RWPE1 (cell line): Measurements from ENCODE around the gene TOPBP1.
"Not testable (repeated sequence)": the region's sequence is repeated elsewhere in the genome, so short reads cannot be mapped to it uniquely, and the experiment has no call there.

Experiments
- CTCF ChIA-PET: fragments of 350-600 bp; sonication (Branson Sonifier 250); formaldehyde crosslinking; extraction: SDS; loops from one replicate; lab custom pipeline; 2021; lab: Yijun Ruan, JAX
- POLR2A ChIA-PET: fragments of 400-600 bp; formaldehyde crosslinking; extraction: SDS; loops from one replicate; lab custom pipeline; 2020; ENCODE audit warnings: antibody characterized with exemption; ENCODE audit not compliant: low non-redundant PET; lab: Yijun Ruan, JAX
- DNase-seq: peaks from one replicate; pipeline ENCODE4 v3.0.0; 2012; ENCODE audit warnings: low spot score
- H3K27ac ChIP-seq: fragments of 450-650 bp; 2 replicates; pipeline ENCODE4 v1.5.1; 2017
- CTCF ChIP-seq: fragments of 450-650 bp; conservative IDR thresholded peaks from 2 replicates; pipeline ENCODE4 v1.5.1; 2017; ENCODE audit warnings: low read depth, mild to moderate bottlenecking

Gene TOPBP1

GRCh38 chr3:133674290-133674919 is 12.7 kb upstream of the TOPBP1 start:
- no peak for TF ChIP-seq CTCF
- ChIA-PET POLR2A (no interaction called here), CTCF (no interaction called here)

GRCh38 chr3:133673746-133674145 is 12.0 kb upstream of the TOPBP1 start:
- no peak for TF ChIP-seq CTCF
- no peak overlapping the region for H3K27ac ChIP-seq
- ChIA-PET CTCF (no interaction called here), POLR2A (no interaction called here)
- no peak for DNase-seq

More at GRCh38 chr3:133674290-133674919, 12.7 kb upstream of the TOPBP1 start:
- H3K27ac ChIP-seq: no peak overlapping the region
- no peak for DNase-seq

DNA sequence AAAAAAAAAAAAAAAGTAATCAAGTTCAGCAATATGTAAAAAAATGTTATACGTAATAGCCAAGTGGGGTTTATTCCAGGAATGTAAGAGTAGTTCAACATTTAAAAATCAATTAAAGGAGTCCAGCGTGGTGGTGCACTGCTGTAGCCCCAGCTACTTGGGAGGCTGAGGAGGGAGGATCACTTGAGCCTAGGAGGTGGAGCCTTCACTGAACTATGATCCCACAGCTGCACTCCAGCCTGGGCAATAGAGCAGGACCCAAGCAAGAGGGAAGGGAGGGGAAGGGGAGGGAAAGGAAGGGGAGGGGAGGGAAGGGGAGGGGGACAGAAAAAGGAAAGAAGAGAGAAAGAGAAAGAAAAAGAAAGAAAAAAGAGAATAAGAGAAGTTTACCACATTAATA is 10.7 kb upstream of the TOPBP1 start:
- CTCF ChIA-PET: interaction anchor here (1.3 kb wide), 1 partner anchor 9 kb away, joined by 3 read pairs; no protein-coding TSS in a partner anchor
- POLR2A ChIA-PET: no interaction called here
- DNase-seq: no peak
- no peak overlapping the region for H3K27ac ChIP-seq
- TF ChIP-seq CTCF: no peak

DNA sequence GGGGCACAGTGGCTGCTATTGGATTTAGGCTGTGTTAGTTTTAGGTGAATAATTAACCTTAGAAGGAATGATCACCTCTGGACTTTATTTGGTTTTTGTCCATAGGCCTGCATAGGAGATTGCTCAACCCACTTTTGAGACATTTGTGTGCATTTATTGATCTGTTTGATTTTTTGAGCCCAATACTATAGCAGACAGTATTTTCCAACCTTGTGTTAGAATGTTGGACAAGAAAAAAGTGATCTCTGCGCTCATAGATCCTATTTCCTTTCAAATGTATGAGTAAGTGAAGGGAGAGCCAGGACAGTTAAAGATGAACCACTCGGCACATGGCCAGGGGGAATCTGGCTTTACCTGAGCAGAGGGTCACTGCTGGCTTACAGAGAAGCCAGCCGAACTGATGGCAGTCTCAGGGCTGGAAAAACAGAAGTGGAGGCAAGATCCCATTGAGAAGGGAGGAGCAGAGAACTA is 8.8 kb upstream of the TOPBP1 start:
- CTCF ChIA-PET: no interaction called here
- DNase-seq: no peak
- no peak overlapping the region for H3K27ac ChIP-seq
- no peak for TF ChIP-seq CTCF
- POLR2A ChIA-PET: no interaction called here

DNA sequence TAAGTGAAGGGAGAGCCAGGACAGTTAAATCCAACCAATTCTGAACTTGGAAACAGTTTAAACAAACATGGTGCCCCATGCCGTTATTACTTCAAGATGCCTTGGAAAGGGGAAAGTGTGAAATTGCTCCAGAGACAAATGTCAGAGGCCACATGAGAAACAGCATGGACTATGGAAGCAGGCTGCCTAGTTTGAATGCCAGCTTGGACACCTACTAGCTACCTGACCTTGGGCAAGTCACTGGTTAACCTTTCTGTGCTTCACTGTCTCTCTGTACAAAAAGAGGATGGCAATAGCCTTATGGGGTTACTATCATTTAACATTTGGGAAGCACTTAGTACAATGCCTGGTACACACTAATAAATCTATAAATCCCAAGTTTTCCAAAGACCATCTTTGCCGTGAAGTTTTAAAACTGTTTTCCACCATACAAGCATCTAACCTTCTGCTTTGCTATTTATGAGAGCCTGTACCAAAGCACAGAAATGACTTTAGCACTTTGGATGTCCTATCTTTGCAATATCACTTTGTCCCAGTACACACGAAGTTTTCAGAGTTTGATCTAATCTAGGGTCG is 8.3 kb upstream of the TOPBP1 start:
- TF ChIP-seq CTCF: no peak
- DNase-seq: no peak
- POLR2A ChIA-PET: no interaction called here
- CTCF ChIA-PET: no interaction called here
- H3K27ac ChIP-seq: no peak overlapping the region

DNA sequence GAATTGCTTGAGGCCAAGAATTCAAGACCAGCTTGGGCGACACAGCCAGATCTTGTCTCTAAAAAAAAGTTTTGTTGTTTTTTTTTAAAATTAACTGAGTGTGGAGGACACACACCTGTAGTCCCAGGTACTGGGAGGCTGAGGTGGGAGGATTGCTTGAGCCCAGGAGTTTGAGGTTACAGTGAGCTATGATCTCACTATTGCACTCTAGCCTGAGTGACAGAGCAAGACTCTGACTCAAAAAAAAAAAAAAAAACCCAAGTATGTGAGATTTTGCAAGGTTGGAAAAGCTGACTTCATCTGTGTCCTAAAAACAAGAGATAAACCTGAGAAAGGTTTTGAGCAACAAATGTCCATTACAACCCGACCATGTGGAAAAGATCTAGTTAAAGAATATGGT is 5.4 kb upstream of the TOPBP1 start:
- no peak overlapping the region for H3K27ac ChIP-seq
- TF ChIP-seq CTCF: no peak
- ChIA-PET POLR2A (no interaction called here), CTCF (no interaction called here)
- DNase-seq: no peak

- POLR2A ChIA-PET, DNase-seq, H3K27ac ChIP-seq, CTCF ChIA-PET: not testable (repeated sequence)
These were observed 3.4 kb upstream of the TOPBP1 start for GRCh38 chr3:133665188-133665587.
